ENCODE measurements around the gene PRDM15.

PRDM15 gene

GRCh38 chr21:41876928-41877652 lies 2.1 kb downstream of the PRDM15 start:
- no peak overlapping the region for H3K4me3 ChIP-seq (ENCODE audit: severe bottlenecking)
- DNase-seq (ENCODE audit: low spot score) (no peak), ATAC-seq (ENCODE audit: low read depth) (no peak)
- peaks cover 6% of the 10 kb centered on the region for H3K4me1 ChIP-seq (ENCODE audit: insufficient read depth, poor library complexity, severe bottlenecking)
- no peaks in the 10 kb centered on the region for H3K9me3 ChIP-seq (ENCODE audit: severe bottlenecking)
- H3K27ac ChIP-seq (ENCODE audit: poor library complexity, severe bottlenecking): no peak overlapping the region
- TF ChIP-seq, protein P1, sequence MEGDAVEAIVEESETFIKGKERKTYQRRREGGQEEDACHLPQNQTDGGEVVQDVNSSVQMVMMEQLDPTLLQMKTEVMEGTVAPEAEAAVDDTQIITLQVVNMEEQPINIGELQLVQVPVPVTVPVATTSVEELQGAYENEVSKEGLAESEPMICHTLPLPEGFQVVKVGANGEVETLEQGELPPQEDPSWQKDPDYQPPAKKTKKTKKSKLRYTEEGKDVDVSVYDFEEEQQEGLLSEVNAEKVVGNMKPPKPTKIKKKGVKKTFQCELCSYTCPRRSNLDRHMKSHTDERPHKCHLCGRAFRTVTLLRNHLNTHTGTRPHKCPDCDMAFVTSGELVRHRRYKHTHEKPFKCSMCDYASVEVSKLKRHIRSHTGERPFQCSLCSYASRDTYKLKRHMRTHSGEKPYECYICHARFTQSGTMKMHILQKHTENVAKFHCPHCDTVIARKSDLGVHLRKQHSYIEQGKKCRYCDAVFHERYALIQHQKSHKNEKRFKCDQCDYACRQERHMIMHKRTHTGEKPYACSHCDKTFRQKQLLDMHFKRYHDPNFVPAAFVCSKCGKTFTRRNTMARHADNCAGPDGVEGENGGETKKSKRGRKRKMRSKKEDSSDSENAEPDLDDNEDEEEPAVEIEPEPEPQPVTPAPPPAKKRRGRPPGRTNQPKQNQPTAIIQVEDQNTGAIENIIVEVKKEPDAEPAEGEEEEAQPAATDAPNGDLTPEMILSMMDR (IDR thresholded peaks at IDR 0.05; ENCODE audit: poor library complexity, severe bottlenecking): no peak
- peaks cover 35% of the 10 kb centered on the region for H3K36me3 ChIP-seq (ENCODE audit: low read depth)
- H3K27me3 ChIP-seq (ENCODE audit: insufficient read depth, poor library complexity, severe bottlenecking): no peaks in the 10 kb centered on the region

- Histone ChIP-seq H3K27ac (ENCODE audit: poor library complexity, severe bottlenecking) (no peak overlapping the region), H3K4me1 (ENCODE audit: insufficient read depth, poor library complexity, severe bottlenecking) (peaks cover 6% of the 10 kb centered on the region), H3K4me3 (ENCODE audit: severe bottlenecking) (no peak overlapping the region), H3K36me3 (ENCODE audit: low read depth) (peaks cover 41% of the 10 kb centered on the region), H3K9me3 (ENCODE audit: severe bottlenecking) (no peaks in the 10 kb centered on the region), H3K27me3 (ENCODE audit: insufficient read depth, poor library complexity, severe bottlenecking) (no peaks in the 10 kb centered on the region)
- DNase-seq (ENCODE audit: low spot score) (no peak), ATAC-seq (ENCODE audit: low read depth) (no peak)
- TF ChIP-seq, protein P1 (IDR thresholded peaks at IDR 0.05; ENCODE audit: poor library complexity, severe bottlenecking): no peak
These were observed 2.7 kb downstream of the PRDM15 start for GRCh38 chr21:41876396-41876795.

DNA sequence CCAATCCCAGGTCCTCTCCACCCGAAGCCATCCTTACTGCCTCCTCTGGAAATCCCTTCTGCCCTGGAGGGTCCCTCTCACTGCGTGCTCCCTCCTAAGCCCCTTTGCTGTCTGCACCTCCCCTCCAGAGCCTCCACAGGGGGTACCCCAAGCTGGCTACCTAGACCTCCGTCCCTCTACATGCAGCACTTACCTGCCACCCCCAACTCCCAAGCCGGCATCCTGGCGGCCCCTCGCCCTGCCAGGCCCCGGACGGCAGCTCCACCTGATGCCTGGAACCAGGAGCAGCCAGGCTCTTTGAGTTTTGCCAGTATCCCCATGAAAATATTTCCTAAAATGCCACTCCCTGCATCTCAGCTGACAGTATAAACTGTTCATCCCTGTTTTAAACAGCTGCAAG lies 4.1 kb downstream of the PRDM15 start:
- peaks cover 6% of the 10 kb centered on the region for H3K4me1 ChIP-seq (ENCODE audit: insufficient read depth, poor library complexity, severe bottlenecking)

DNA sequence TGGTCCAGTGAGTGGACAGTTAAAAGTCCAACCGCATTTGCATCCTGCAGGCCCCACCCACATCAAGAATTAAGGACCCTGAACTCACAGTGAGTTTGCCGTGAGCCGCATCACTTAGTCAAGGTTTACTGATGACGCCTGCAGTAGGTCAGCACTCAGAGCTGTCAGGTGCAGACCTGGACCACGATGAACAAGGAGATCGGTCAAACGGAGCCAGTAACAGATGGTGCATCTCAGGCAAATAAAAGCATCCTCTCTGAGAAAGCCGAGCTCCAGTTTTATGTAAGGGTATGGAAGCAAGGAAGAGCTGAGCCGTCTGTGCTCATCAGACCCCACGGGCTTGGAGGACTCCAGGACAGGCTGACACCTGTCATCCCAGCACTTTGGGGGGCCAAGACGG lies 4.5 kb downstream of the PRDM15 start:
- H3K9me3 ChIP-seq (ENCODE audit: severe bottlenecking): no peaks in the 10 kb centered on the region

More for the DNA sequence above, 4.1 kb downstream of the PRDM15 start:
- TF ChIP-seq, protein P1 (IDR thresholded peaks at IDR 0.05; ENCODE audit: poor library complexity, severe bottlenecking): no peak
- Histone ChIP-seq H3K27ac (ENCODE audit: poor library complexity, severe bottlenecking) (no peak overlapping the region), H3K4me3 (ENCODE audit: severe bottlenecking) (no peak overlapping the region), H3K9me3 (ENCODE audit: severe bottlenecking) (no peaks in the 10 kb centered on the region), H3K27me3 (ENCODE audit: insufficient read depth, poor library complexity, severe bottlenecking) (no peaks in the 10 kb centered on the region), H3K36me3 (ENCODE audit: low read depth) (peaks cover 41% of the 10 kb centered on the region)
- no peak for ATAC-seq (ENCODE audit: low read depth)
- DNase-seq (ENCODE audit: low spot score): no peak

More for the DNA sequence above, 4.5 kb downstream of the PRDM15 start:
- H3K4me1 ChIP-seq (ENCODE audit: insufficient read depth, poor library complexity, severe bottlenecking): peaks cover 6% of the 10 kb centered on the region
- no peaks in the 10 kb centered on the region for H3K27me3 ChIP-seq (ENCODE audit: insufficient read depth, poor library complexity, severe bottlenecking)
- H3K27ac ChIP-seq (ENCODE audit: poor library complexity, severe bottlenecking): no peak overlapping the region
- H3K36me3 ChIP-seq (ENCODE audit: low read depth): peaks cover 46% of the 10 kb centered on the region
- TF ChIP-seq, protein P1 (IDR thresholded peaks at IDR 0.05; ENCODE audit: poor library complexity, severe bottlenecking): no peak
- no peak for ATAC-seq (ENCODE audit: low read depth)
- no peak overlapping the region for H3K4me3 ChIP-seq (ENCODE audit: severe bottlenecking)
- DNase-seq (ENCODE audit: low spot score): no peak
